Nasal cavity respiratory epithelium epithelial cell of viscerocranial mucosa (primary cell): ENCODE data around the gene GJB1. TPM values are rescaled to one million over a fixed set of nuclear protein-coding genes. Genes with fewer than 3 reads are reported as not detected.

Source experiments
- total RNA-seq: library from RNA; depleted of rRNA; stranded (reverse); fragments of >200 nt; gene quantifications from 2 replicates; pipeline ENCODE4 v1.2.3, GENCODE V29; 2014

GJB1 gene
- not detected in 2 replicates for total RNA-seq

GRCh38 chrX:71222929-71223328 is at the start of gene GJB1:
Gene GJB1, plus strand, starts transcription at chrX:71223224. Its CDS starts 484 bp downstream, at chrX:71223708.

GRCh38 chrX:71254092-71254963 is 31.3 kb downstream of the GJB1 start, which contains the start of gene ZMYM3:
Gene ZMYM3, minus strand, starts transcription at chrX:71254140. Its CDS starts 885 bp downstream, at chrX:71253255.

Other genes with a start within 250 kb of the GJB1 start
- 53.7 and 77.9 TPM in 2 replicates for gene SNX12, start 154.9 kb upstream of the GJB1 start, total RNA-seq
- gene FOXO4, start 127.4 kb upstream of the GJB1 start, total RNA-seq: 4.8 and 5.5 TPM in 2 replicates
- not detected in 2 replicates for gene CXorf65, start 116.5 kb upstream of the GJB1 start, total RNA-seq
- 0.36 TPM in 1 of 2 replicates, not detected in the other for gene IL2RG, start 111.6 kb upstream of the GJB1 start, total RNA-seq
- gene MED12, start 104.6 kb upstream of the GJB1 start, total RNA-seq: 13.7 and 32.4 TPM in 2 replicates
- gene NLGN3, start 78.4 kb upstream of the GJB1 start, total RNA-seq: under 0.01 and 0.14 TPM in 2 replicates
- gene ZMYM3, start 30.9 kb downstream of the GJB1 start, total RNA-seq: 2.7 and 7.8 TPM in 2 replicates
- gene NONO, start 60.4 kb downstream of the GJB1 start, total RNA-seq: 297 and 299 TPM in 2 replicates
- 1.4 and 1.5 TPM in 2 replicates for gene ITGB1BP2, start 78.5 kb downstream of the GJB1 start, total RNA-seq
- gene TAF1, start 143.1 kb downstream of the GJB1 start, total RNA-seq: 32.1 and 64.4 TPM in 2 replicates